ENCODE data around the gene SLC35B1. TPM values are rescaled to one million over a fixed set of nuclear protein-coding genes. Genes with fewer than 3 reads are reported as not detected.
A peak's percentile ranks its signal among the peaks of the same experiment; 100 is the strongest.

The SLC35B1 gene, protein sequence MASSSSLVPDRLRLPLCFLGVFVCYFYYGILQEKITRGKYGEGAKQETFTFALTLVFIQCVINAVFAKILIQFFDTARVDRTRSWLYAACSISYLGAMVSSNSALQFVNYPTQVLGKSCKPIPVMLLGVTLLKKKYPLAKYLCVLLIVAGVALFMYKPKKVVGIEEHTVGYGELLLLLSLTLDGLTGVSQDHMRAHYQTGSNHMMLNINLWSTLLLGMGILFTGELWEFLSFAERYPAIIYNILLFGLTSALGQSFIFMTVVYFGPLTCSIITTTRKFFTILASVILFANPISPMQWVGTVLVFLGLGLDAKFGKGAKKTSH
- 48.9 and 52.2 TPM in 2 replicates for total RNA-seq (2014; rRNA removed; shearing (Covaris generic))

- no peaks in the 10 kb centered on the region for H3K9me3 ChIP-seq (replicated peaks)
- H3K4me3 ChIP-seq: peak within 1 kb of the TSS; percentile 79
- H3K4me1 ChIP-seq: no peaks in the 10 kb centered on the region
- H3K27me3 ChIP-seq: no peaks in the 10 kb centered on the region
- DNase-seq: peak; percentile 98
- H3K27ac ChIP-seq: peak within 1 kb of the TSS; percentile 97
- peaks cover 20% of the 10 kb centered on the region for H3K36me3 ChIP-seq
Observed at GRCh38 chr17:49707608-49708514, at the start of gene SLC35B1. TSS of gene SLC35B1 (minus strand) at chr17:49707964. CDS start at chr17:49707833, 131 bp downstream.

DNA sequence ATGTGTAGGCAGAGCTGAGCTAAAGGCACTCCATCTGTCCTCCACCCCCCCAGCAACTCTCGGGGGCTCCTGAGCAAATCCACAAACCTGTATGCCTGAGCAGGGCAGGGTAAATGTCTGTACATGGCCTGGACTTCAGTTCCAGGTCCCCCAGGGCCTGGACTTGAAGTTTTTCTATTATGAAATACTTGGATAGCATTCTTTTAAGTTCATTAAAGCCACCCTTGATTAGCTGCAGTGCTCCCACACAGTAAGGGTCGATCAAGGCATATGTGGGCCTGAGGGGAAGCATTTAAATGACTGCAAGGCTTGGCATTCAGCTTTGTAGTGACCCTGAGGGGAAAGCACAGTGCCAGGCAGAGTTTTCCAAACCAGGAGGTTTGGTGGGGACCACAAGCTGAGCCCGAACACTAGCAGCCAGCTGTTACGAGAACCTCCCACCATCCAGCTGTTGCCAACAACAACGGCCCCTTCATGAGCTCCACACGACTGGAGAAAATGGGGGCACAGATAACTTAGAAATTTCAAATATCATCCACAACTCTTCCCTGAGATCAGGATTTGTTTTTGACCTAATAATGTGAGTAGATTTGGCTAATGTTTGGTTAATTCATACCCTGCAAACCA lies 49.5 kb upstream of the SLC35B1 start:
- no peaks in the 10 kb centered on the region for H3K36me3 ChIP-seq
- no peak overlapping the region for H3K4me3 ChIP-seq
- no peak overlapping the region for H3K27ac ChIP-seq
- H3K9me3 ChIP-seq (replicated peaks): no peaks in the 10 kb centered on the region
- H3K4me1 ChIP-seq: no peaks in the 10 kb centered on the region
- H3K27me3 ChIP-seq: no peaks in the 10 kb centered on the region
- DNase-seq: no peak

- no peaks in the 10 kb centered on the region for H3K36me3 ChIP-seq
- no peak overlapping the region for H3K4me3 ChIP-seq
- H3K9me3 ChIP-seq (replicated peaks): no peaks in the 10 kb centered on the region
- no peaks in the 10 kb centered on the region for H3K4me1 ChIP-seq
- no peak overlapping the region for H3K27ac ChIP-seq
- DNase-seq: no peak
- no peaks in the 10 kb centered on the region for H3K27me3 ChIP-seq
Observed at GRCh38 chr17:49756323-49757150, 48.8 kb upstream of the SLC35B1 start.

DNA sequence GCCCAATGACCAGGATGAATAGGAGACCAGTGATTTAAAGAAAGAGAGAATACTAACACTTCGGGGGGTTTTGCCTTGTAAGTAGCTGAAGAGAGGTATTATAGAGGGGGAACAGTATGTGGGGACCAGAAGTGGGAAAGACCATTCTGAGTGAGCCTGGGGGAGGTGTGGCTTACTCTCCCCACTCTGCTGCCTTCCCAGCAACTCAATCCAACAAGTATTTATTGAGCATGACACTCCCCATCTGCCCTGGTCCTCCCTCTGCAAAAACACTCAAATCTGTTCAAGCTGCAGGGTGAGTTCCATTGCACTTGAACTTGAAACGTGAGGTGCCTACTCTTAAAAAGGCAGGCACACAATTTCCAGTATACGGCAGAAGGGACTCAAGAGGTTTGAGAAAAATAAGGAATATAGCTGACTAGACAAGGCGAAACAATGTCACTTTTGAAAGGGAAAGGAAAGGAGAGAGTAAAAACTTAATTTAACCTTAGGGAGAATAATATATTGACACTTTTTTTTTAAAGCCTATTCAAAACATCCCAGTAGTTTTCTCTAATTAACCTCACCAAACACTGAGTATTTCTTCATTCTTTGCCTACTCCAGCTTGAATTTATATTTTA lies 48.0 kb upstream of the SLC35B1 start:
- DNase-seq: no peak
- Histone ChIP-seq H3K36me3 (no peaks in the 10 kb centered on the region), H3K4me3 (no peak overlapping the region), H3K27ac (no peak overlapping the region), H3K9me3 (replicated peaks) (no peaks in the 10 kb centered on the region), H3K27me3 (no peaks in the 10 kb centered on the region), H3K4me1 (no peaks in the 10 kb centered on the region)

GRCh38 chr17:49753959-49754391 lies 46.2 kb upstream of the SLC35B1 start:
- DNase-seq: no peak
- H3K27me3 ChIP-seq: no peaks in the 10 kb centered on the region
- no peaks in the 10 kb centered on the region for H3K36me3 ChIP-seq
- H3K27ac ChIP-seq: no peak overlapping the region
- H3K4me1 ChIP-seq: peaks cover 2% of the 10 kb centered on the region; the same call in 1 of the 2 replicates
- no peak overlapping the region for H3K4me3 ChIP-seq
- H3K9me3 ChIP-seq (replicated peaks): no peaks in the 10 kb centered on the region

- no peaks in the 10 kb centered on the region for H3K36me3 ChIP-seq
- H3K4me3 ChIP-seq: no peak overlapping the region
- no peaks in the 10 kb centered on the region for H3K9me3 ChIP-seq (replicated peaks)
- DNase-seq: no peak
- H3K27me3 ChIP-seq: no peaks in the 10 kb centered on the region
- H3K27ac ChIP-seq: no peak overlapping the region
- peaks cover 4% of the 10 kb centered on the region; the same call in 1 of the 2 replicates for H3K4me1 ChIP-seq
Observed at GRCh38 chr17:49752508-49752907, 44.7 kb upstream of the SLC35B1 start.

DNA sequence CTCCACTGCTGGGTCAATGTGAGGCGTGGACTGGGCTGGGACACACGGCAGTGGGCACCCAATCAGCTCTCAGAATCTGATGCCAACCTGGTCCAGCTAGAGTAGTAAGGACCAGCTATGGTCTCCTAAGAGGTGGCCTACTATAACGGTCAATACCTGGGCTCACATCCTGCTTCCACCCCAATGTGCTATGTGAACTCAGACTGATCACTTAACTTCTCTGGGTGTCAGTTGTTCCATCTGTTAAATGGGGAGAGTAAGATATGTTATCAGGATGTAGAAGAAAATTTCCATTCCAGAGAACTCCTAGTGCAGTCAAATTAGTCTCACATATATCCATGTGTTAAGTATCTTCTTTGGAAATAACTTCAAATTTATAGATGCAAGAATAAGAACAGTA lies 42.0 kb upstream of the SLC35B1 start:
- H3K27ac ChIP-seq: no peak overlapping the region
- no peaks in the 10 kb centered on the region for H3K27me3 ChIP-seq
- no peak for DNase-seq
- no peaks in the 10 kb centered on the region for H3K9me3 ChIP-seq (replicated peaks)
- no peaks in the 10 kb centered on the region for H3K36me3 ChIP-seq
- H3K4me3 ChIP-seq: no peak overlapping the region
- H3K4me1 ChIP-seq: peaks cover 4% of the 10 kb centered on the region

DNA sequence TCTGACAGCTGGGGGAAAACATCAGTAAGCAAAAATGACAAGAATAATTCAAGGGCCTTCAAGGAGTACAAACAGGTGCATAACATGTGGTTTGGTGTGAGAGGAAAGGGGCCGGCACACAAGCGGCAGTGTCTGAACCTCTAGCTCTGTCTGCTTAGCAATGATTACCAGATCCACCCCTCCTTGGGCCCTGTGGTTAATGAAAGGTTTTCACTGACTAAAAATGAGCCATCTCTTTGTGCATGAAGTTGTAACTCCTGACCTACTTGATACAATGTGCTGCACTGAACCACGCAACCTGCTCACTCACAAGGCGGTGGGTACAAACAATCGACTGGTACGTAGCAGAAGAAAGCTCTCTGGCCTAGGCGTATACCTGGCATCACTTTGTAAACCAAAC lies 41.0 kb upstream of the SLC35B1 start:
- peak in 1 of 2 experiments; percentile 59 for DNase-seq
- H3K27me3 ChIP-seq: no peaks in the 10 kb centered on the region
- H3K9me3 ChIP-seq (replicated peaks): no peaks in the 10 kb centered on the region
- no peaks in the 10 kb centered on the region for H3K36me3 ChIP-seq
- H3K4me1 ChIP-seq: peaks cover 4% of the 10 kb centered on the region
- H3K4me3 ChIP-seq: no peak overlapping the region
- H3K27ac ChIP-seq: no peak overlapping the region

- Histone ChIP-seq H3K4me1 (peaks cover 4% of the 10 kb centered on the region), H3K9me3 (replicated peaks) (no peaks in the 10 kb centered on the region), H3K36me3 (no peaks in the 10 kb centered on the region), H3K27me3 (no peaks in the 10 kb centered on the region), H3K27ac (no peak overlapping the region), H3K4me3 (no peak overlapping the region)
- DNase-seq: no peak
Observed at GRCh38 chr17:49748223-49748622, 40.5 kb upstream of the SLC35B1 start.

DNA sequence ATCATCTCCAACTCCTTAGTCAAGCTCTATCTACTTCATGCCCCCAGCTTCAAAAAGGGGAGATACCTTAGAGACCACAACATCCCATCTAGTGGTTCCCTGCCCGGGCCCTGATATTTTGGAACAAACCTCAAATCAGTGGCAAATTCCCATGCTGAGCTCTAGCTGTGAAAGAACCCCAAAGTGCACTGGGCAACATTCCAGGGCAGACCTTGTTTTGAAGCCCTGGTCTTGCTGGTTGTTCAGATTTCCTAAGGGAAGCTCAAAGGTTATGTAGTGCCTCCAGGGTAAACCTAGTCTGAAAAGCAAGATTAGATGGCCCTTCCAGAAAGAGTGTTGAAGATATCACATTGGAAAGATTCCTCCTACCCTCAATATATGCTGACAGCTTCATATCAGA lies 39.9 kb upstream of the SLC35B1 start:
- DNase-seq: no peak
- Histone ChIP-seq H3K4me3 (no peak overlapping the region), H3K9me3 (replicated peaks) (no peaks in the 10 kb centered on the region), H3K27me3 (no peaks in the 10 kb centered on the region), H3K4me1 (peaks cover 6% of the 10 kb centered on the region), H3K27ac (no peak overlapping the region), H3K36me3 (no peaks in the 10 kb centered on the region)

- H3K27ac ChIP-seq: no peak overlapping the region
- DNase-seq: no peak
- H3K9me3 ChIP-seq (replicated peaks): no peaks in the 10 kb centered on the region
- H3K4me3 ChIP-seq: no peak overlapping the region
- H3K4me1 ChIP-seq: peaks cover 12% of the 10 kb centered on the region
- H3K36me3 ChIP-seq: no peaks in the 10 kb centered on the region
- H3K27me3 ChIP-seq: no peaks in the 10 kb centered on the region
Observed at GRCh38 chr17:49746791-49747490, 39.2 kb upstream of the SLC35B1 start.

DNA sequence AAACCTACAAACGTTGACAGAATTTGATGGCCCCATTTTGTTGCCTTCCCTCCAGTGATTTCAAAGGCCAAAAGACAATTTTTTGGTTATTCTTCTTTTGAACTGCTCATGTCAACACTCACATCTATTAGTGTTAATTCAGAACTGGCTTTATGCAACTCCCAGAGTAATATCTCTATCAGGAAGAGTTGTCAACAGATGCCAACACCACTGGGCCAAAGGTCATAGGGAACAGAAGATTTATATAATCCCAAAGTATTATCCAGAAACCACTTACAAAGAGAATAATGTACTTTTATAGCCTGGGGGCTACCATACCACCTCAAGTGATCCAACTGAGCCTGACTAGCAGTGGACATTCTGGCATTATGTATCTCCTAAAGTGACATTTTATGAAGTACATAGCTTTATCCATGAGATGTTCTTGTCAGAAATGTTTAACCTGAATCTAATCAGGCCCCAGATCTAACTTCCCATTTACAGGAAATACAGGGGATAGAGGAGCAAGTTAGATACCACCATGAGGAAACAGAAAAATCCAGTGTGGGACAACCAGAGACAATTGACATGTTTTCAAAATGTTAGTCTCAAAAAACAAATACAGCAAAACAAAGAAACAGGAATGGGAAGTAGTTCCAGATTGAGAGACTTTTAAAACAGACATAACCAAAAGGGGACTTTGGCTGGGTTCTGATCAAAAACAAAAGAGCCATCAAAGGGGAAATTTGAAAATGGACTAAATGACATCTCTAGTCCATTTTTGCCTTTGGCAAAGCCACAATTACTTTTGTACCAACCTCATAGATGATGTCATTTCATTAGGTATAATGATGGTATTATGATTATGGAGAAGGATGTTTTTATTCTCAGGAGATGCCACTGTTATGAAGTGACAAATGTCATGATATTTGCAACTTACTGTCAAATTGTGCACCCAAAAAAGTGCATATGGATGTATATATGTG lies 37.7 kb upstream of the SLC35B1 start:
- DNase-seq: no peak
- no peak overlapping the region for H3K4me3 ChIP-seq
- no peaks in the 10 kb centered on the region for H3K36me3 ChIP-seq
- no peak overlapping the region for H3K27ac ChIP-seq
- H3K4me1 ChIP-seq: peaks cover 12% of the 10 kb centered on the region
- H3K9me3 ChIP-seq (replicated peaks): no peaks in the 10 kb centered on the region
- no peaks in the 10 kb centered on the region for H3K27me3 ChIP-seq

All from SJCRH30 (cell line).